PC-3 (cell line): Measurements from ENCODE around the gene NOL4L.

Experiments used
- EZH2 ChIP-seq: fragments of 300-600 bp; sonication (generic); IDR thresholded peaks from one replicate; pipeline ENCODE4 v1.6.1; 2017; ENCODE audit warnings: antibody characterized with exemption, mild to moderate bottlenecking, low read length; ENCODE audit not compliant: unreplicated experiment
- EZH2phosphoT487 ChIP-seq: fragments of 300-600 bp; sonication (generic); IDR thresholded peaks from 2 replicates; pipeline ENCODE4 v1.6.1; 2018; ENCODE audit warnings: mild to moderate bottlenecking, antibody characterized with exemption, low read length, borderline replicate concordance
- TF ChIP-seq, protein P1 (sequence below): fragments of 300-600 bp; sonication (generic); conservative IDR thresholded peaks from 2 replicates; pipeline ENCODE4 v1.5.1; 2017; ENCODE audit warnings: antibody characterized with exemption, low read depth, mild to moderate bottlenecking, low read length

DNA sequence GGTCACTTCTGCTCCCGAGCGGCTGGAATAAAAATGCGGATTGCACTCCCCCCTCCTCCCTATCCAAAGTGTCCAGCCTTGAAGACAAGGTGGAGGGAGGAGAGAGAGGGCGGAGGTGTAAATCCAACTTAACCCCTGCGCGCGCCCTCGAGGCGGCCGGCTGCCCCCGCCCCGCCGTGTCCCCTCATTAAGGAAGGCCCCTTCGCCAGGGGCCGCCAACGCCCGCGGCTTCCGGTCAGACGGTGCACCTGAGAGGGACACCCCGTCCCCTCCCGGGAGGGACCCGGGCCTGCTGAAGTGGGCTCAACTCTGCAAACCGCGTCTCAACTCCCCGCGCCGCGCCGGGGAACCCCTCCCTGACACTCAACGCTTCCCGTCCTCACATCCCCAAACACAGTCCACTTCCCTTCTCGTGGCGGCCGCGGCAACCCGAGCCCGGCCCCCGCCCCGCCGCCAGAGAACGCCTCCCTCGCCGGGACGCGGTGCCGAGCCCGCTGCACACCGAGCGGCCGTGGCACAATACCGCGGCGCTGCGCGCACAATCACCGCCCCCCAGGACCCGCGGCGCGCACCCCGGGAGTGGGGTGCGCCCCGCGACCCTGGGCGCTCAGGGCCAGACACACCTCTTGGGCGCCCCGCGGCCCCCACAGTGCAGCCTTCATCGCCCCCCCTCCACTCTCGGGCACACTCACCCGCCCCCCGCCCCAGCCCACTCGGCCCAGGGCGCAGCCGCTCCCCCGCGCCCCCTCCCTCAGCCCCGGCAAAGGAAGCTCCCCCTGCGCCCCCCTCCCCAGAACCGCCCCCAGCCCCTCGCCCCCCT is 102.5 kb downstream of the NOL4L start:
- no peak for TF ChIP-seq EZH2
- TF ChIP-seq, protein P1, sequence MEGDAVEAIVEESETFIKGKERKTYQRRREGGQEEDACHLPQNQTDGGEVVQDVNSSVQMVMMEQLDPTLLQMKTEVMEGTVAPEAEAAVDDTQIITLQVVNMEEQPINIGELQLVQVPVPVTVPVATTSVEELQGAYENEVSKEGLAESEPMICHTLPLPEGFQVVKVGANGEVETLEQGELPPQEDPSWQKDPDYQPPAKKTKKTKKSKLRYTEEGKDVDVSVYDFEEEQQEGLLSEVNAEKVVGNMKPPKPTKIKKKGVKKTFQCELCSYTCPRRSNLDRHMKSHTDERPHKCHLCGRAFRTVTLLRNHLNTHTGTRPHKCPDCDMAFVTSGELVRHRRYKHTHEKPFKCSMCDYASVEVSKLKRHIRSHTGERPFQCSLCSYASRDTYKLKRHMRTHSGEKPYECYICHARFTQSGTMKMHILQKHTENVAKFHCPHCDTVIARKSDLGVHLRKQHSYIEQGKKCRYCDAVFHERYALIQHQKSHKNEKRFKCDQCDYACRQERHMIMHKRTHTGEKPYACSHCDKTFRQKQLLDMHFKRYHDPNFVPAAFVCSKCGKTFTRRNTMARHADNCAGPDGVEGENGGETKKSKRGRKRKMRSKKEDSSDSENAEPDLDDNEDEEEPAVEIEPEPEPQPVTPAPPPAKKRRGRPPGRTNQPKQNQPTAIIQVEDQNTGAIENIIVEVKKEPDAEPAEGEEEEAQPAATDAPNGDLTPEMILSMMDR = no peak
- no peak for TF ChIP-seq EZH2phosphoT487
